Kidney (tissue), 22 donors: Measurements from ENCODE around the gene CX3CL1. TPM values are rescaled to one million over a fixed set of nuclear protein-coding genes. Genes with fewer than 3 reads are reported as not detected.

Source experiments
- DNase-seq, 5 donors: peaks; one replicate each; pipeline ENCODE4 v3.0.0-alpha.2; 2013 to 2020
- FAIRE-seq: peaks from 2 replicates; lab custom pipeline; 2012; peaks lifted over from hg19 to GRCh38; lab: Jason Lieb, UNC
- H3K27ac ChIP-seq, 2 donors: one replicate each; pipeline ENCODE4 v1.7.0; 2013; ENCODE audit warnings: low read depth in 2 of 2, low read length in 2 of 2, inconsistent platforms in 1 of 2
- H3K27me3 ChIP-seq: one replicate; pipeline ENCODE4 v1.7.1; 2013; ENCODE audit warnings: low read length, inconsistent platforms; ENCODE audit not compliant: control insufficient read depth, insufficient read depth
- H3K36me3 ChIP-seq, 3 donors: one replicate each; pipeline versions ENCODE4 v1.7.0 to v1.7.1; 2013; ENCODE audit warnings: low read length in 3 of 3, control low read depth in 1 of 3, inconsistent platforms in 1 of 3; ENCODE audit not compliant: insufficient read depth in 3 of 3, control insufficient read depth in 2 of 3
- H3K4me1 ChIP-seq, 3 donors: one replicate each; pipeline versions ENCODE4 v1.7.0 to v1.7.1; 2013; ENCODE audit warnings: low read length in 3 of 3, inconsistent platforms in 1 of 3, low read depth in 1 of 3; ENCODE audit not compliant: control insufficient read depth in 2 of 3, insufficient read depth in 2 of 3
- H3K4me3 ChIP-seq, 3 donors: one replicate each; pipeline versions ENCODE4 v1.7.0 to v1.8.1; 2013; ENCODE audit warnings: low read length in 3 of 3, control low read depth in 1 of 3, inconsistent platforms in 1 of 3
- H3K9ac ChIP-seq, 3 donors: one replicate each; pipeline versions ENCODE4 v1.7.0 to v1.7.1; 2013; ENCODE audit warnings: low read length in 3 of 3, control low read depth in 1 of 3, inconsistent platforms in 1 of 3
- H3K9me3 ChIP-seq, 3 donors: one replicate each; pipeline versions ENCODE4 v1.7.0 to v1.7.1; 2013; ENCODE audit warnings: low read length in 3 of 3, control low read depth in 1 of 3, inconsistent platforms in 1 of 3; ENCODE audit not compliant: control insufficient read depth in 2 of 3, insufficient read depth in 1 of 3
- intact Hi-C: fragments of 100-400 bp; cut with DNase I; formaldehyde crosslinking; loops from one replicate; pipeline ENCODE4 v1.11.1; 2022
- long read RNA-seq, 10 donors: library from polyadenylated mRNA in 1 of 10; unstranded in 1 of 10; transcript quantifications; one replicate each; pipeline ENCODE4 v2.0.0 and lab custom pipeline, GENCODE V29; 2021 to 2026
- polyA plus RNA-seq: library from polyadenylated mRNA; stranded (reverse); fragments of 350-450 nt; fragmentation: Illumina TruSeq; extraction: RNeasy Lipid Tissue Mini Kit (QIAGEN cat#74804); gene quantifications from one replicate; pipeline ENCODE4 v1.2.3, GENCODE V29; 2014; ENCODE audit warnings: low read depth, low replicate concordance; ENCODE audit not compliant: insufficient read depth
- total RNA-seq: library from RNA; stranded (reverse); fragmentation: NEBNext Ultra II Directional; extraction: Animal tissue kit (Norgen Biotek cat#: 25700); gene quantifications from one replicate; pipeline ENCODE4 v1.2.1, GENCODE V29; 2021
- TF ChIP-seq, protein P1 (sequence below): IDR thresholded peaks from 3 replicates; pipeline ENCODE4 v1.5.1; 2012; ENCODE audit warnings: mild to moderate bottlenecking, moderate library complexity, borderline replicate concordance; ENCODE audit not compliant: insufficient read depth; ENCODE audit errors: extremely low read depth
- donor health status: control.
- donor health status: control.
- donor health status: control.
- donor health status: control.
- donor health status: control.
- donor health status: DM: yes; HTN: yes; CAD: no.
- donor health status: Normal renal cell carcinoma (clear cell type).

Gene CX3CL1
- total RNA-seq (46.4 TPM), polyA plus RNA-seq (39.1 TPM)
- long read RNA-seq, donor 1, partial matches to known transcripts, result 14 of 15 reads
- long read RNA-seq, donor 1, other reads (novel, unspliced or antisense), result 0 of 15 reads
- long read RNA-seq, donor 2, partial matches to known transcripts, result 0 of 4 reads
- long read RNA-seq, donor 2, other reads (novel, unspliced or antisense), result 0 of 4 reads
- long read RNA-seq, donor 3, partial matches to known transcripts, result 20 of 43 reads
- long read RNA-seq, donor 3, other reads (novel, unspliced or antisense), result 20 of 43 reads
- long read RNA-seq, donor 4, partial matches to known transcripts, result 0 of 4 reads
- long read RNA-seq, donor 4, other reads (novel, unspliced or antisense), result 0 of 4 reads
- long read RNA-seq, donor 5, result 0 reads
- long read RNA-seq, donor 6, partial matches to known transcripts, result 0 of 4 reads
- long read RNA-seq, donor 6, other reads (novel, unspliced or antisense), result 0 of 4 reads
- long read RNA-seq, donor 7, partial matches to known transcripts, result 0 of 58 reads
- long read RNA-seq, donor 7, other reads (novel, unspliced or antisense), result 55 of 58 reads
- long read RNA-seq, donor 8, full-length matches to known transcripts, result 4 of 4 reads
- long read RNA-seq, donor 8, partial matches to known transcripts, result 0 of 4 reads
- long read RNA-seq, donor 8, other reads (novel, unspliced or antisense), result 0 of 4 reads
- long read RNA-seq, donor 9, result 0 reads
- long read RNA-seq, donor 10, partial matches to known transcripts, result 0 of 3 reads
- long read RNA-seq, donor 10, other reads (novel, unspliced or antisense), result 0 of 3 reads

DNA sequence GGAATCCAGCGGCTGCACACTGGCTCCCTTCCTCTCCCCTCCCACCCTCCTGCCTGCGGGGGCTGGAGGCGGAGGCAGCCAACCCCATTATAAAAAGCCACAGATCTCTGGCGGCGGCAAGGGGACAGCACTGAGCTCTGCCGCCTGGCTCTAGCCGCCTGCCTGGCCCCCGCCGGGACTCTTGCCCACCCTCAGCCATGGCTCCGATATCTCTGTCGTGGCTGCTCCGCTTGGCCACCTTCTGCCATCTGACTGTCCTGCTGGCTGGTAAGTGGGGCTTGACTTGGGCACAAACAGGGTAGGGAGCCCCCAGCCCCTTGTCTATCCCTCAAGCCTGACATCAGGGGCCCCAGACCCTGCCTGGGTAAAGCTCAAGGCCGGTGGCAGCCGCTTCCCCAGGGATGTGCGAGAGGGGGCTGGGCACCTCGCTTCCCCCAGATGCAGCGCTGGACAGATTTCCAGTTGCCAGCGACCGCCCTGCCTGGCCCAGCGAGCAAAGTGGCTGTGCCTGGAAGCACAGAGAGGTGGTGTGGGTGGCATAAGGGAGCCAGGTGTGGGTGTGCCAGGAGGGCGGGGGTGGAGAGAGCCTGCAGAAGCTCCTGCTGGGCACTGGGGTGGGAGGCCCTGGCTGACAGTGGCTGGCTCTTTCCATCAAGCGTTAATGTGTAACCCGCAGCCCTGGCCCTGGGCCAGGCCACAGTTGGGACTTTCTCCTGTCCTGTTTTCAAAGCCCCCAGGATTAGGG is at the start of gene CX3CL1:
Gene CX3CL1, plus strand, starts transcription at position 119 of the 745 bp plus-strand sequence. Its CDS starts 79 bp downstream, at position 198.
- no peaks in the 10 kb centered on the region for H3K27me3 ChIP-seq
- H3K36me3 ChIP-seq, result no peaks in the 10 kb centered on the region
- H3K9ac ChIP-seq, result peak within 1 kb of the TSS; percentile 47 to 96 (median 49)
- H3K4me1 ChIP-seq, result peaks cover 0 to 32% (median 16%) of the 10 kb centered on the region in 3 donors
- peak within 1 kb of the TSS; percentile 88 to 97 for H3K27ac ChIP-seq
- DNase-seq (peak; percentile 93 to 97 (median 95)), FAIRE-seq (peak; percentile 41)
- peak within 1 kb of the TSS; percentile 66 to 95 (median 75) for H3K4me3 ChIP-seq
- TF ChIP-seq, protein P1, sequence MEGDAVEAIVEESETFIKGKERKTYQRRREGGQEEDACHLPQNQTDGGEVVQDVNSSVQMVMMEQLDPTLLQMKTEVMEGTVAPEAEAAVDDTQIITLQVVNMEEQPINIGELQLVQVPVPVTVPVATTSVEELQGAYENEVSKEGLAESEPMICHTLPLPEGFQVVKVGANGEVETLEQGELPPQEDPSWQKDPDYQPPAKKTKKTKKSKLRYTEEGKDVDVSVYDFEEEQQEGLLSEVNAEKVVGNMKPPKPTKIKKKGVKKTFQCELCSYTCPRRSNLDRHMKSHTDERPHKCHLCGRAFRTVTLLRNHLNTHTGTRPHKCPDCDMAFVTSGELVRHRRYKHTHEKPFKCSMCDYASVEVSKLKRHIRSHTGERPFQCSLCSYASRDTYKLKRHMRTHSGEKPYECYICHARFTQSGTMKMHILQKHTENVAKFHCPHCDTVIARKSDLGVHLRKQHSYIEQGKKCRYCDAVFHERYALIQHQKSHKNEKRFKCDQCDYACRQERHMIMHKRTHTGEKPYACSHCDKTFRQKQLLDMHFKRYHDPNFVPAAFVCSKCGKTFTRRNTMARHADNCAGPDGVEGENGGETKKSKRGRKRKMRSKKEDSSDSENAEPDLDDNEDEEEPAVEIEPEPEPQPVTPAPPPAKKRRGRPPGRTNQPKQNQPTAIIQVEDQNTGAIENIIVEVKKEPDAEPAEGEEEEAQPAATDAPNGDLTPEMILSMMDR, result peak; percentile 21
- intact Hi-C loops, result no loop called here
- H3K9me3 ChIP-seq, result no peaks in the 10 kb centered on the region

DNA sequence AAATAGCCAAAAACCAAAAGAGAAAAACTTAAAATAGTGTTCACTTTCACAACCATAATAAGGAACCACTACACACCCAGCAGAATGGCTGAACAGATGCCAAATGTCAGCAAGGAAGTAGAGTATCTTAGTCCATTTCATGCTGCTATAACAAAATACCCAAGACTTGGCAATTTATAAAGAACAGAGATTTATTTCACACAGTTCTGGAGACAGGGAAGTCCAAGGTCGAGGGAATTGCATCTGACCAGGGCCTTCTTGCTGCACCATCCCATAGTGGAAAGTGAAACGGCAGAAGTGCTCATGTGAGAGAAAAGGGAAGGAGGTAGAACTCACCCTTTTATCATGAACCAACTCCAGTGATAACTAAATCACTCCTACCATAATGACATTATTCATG is 47.5 kb upstream of the CX3CL1 start:
- Histone ChIP-seq H3K4me1 (no peaks in the 10 kb centered on the region), H3K9ac (no peak overlapping the region), H3K27me3 (no peaks in the 10 kb centered on the region), H3K9me3 (peaks cover 0 to 3% (median 0%) of the 10 kb centered on the region in 3 donors), H3K27ac (no peak overlapping the region), H3K36me3 (no peaks in the 10 kb centered on the region), H3K4me3 (no peak overlapping the region)
- TF ChIP-seq, protein P1, result no peak
- FAIRE-seq (no peak), DNase-seq (no peak)
- intact Hi-C loops, result no loop called here

DNA sequence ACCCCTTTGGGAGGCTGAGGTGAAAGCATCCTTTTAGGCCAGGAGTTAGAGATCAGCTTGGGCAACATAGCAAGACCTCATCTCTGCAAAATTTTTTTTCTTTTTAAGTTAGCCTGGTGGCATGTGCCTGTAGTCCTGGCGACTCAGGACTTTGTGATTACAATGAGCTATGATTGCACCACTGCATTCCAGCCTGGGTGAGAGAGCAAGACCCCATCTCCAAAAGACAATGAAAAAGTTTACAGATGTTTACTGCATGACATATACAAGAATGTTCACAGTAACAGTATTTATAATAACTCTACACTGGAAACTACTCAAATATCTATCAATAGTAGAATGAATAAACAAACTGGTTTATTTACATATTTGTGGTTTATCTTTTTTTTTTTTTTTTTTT is 46.8 kb upstream of the CX3CL1 start:
- Histone ChIP-seq H3K4me3 (no peak overlapping the region), H3K9me3 (peaks cover 0 to 3% (median 0%) of the 10 kb centered on the region in 3 donors), H3K27me3 (no peaks in the 10 kb centered on the region), H3K9ac (no peak overlapping the region), H3K27ac (no peak overlapping the region), H3K36me3 (no peaks in the 10 kb centered on the region), H3K4me1 (no peaks in the 10 kb centered on the region)
- FAIRE-seq, result no peak
- TF ChIP-seq, protein P1, result no peak
- no peak for DNase-seq
- intact Hi-C loops, result no loop called here
